Measurements from ENCODE around the gene USP16.
"Not testable (repeated sequence)": the region's sequence is repeated elsewhere in the genome, so short reads cannot be mapped to it uniquely, and the experiment has no call there.

The USP16 gene

DNA sequence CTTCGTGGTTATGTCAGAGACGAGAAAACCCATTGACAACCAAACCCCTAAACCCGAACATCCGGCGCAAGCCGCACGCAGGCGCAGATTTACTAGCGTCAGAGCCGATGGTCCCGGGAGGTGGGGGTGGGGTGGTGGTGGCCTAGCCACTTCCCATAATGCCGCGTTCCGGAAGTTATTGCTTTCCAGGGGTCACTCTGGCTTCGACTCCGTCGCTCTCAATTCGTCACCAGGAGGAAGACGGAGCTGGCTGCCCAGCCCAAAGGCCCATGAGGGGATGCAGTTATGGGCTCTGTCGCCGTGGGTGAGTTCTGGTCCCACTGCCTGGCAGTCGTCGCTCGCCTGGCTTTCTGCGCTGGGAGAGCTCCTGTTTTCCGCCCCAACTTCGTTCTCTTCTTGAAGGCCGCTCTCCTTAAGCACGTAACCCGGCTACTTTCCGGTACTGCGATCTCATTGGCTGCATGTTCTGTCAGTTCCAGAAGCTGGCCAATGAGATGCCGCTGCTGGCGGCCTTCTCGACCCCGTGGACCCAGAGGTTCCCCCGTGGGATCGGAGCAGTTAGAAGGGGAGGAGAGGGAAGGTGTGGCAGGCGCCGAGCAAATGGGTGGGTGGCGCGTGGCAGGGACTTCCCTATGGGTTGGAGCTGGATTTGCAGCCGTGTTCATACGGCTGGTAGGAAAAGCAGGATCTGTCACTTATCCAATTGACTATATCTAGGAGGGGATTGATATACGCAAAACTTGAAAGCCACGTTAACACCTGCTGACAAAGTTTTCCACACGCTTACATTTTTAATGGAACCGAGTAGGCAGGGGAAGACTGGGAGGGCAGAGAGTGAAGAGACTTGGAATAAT is at the start of gene USP16:
Gene USP16, plus strand, starts transcription at position 195 of the 854 bp plus-strand sequence. CDS start 3,246 bp downstream, outside the sequence.
- peak; percentile 98 for DNase-seq (ENCODE audit: low read depth)

GRCh38 chr21:28975397-28975796 is 49.1 kb upstream of the USP16 start:
- DNase-seq (ENCODE audit: low read depth) = peak; percentile 13

DNA sequence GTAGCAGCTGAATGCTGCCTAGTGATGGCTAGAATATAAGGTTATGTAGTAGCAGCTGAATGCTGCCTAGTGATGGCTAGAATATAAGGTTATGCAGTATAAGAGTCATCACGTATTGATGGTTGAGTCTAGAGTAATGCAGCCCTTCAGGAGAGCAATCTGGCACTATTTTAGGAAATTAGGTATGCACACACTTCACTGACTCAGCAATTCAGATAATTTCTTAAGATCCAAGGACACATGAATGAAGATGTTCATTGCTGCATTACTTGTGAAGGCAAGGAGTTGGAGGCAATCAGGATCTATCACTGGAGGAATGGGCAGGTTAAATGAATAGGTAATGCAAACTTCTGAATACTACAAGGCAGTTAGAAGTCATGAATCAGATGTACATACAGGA is 45.4 kb upstream of the USP16 start:
- DNase-seq (ENCODE audit: low read depth) = no peak

- no peak for DNase-seq (ENCODE audit: low read depth)
These were observed 41.8 kb upstream of the USP16 start for GRCh38 chr21:28982637-28983036.

GRCh38 chr21:28986677-28987076 is 37.8 kb upstream of the USP16 start:
- no peak for DNase-seq (ENCODE audit: low read depth)

DNA sequence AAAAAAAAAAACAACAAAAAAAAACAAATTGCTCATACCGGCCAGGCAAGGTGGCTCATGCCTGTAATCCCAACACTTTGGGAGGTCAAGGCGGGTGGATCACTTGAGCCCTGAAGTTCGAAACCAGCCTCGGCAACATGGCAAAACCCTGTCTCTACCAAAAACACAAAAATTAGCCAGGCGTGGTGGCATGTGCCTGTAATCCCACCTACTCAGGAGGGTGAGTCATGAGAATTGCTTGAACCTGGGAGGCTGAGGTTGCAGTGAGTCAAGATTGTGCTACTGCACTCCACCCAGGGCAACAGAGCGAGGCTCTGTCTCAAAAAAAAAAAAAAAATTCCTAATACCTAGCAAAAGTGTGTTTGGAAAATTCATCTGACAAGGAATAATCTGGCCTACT is 36.3 kb upstream of the USP16 start:
- not testable (repeated sequence) for DNase-seq (ENCODE audit: low read depth)

GRCh38 chr21:28991861-28992525 is 32.5 kb upstream of the USP16 start:
- DNase-seq (ENCODE audit: low read depth) = no peak

- DNase-seq (ENCODE audit: low read depth) = peak; percentile 98
These were observed 31.8 kb upstream of the USP16 start, which contains the start of gene LTN1 for GRCh38 chr21:28992526-28993292. TSS of gene LTN1 (minus strand) at chr21:28992877. CDS start at chr21:28992805, 72 bp downstream.

GRCh38 chr21:28993293-28993629 is 31.2 kb upstream of the USP16 start:
- DNase-seq (ENCODE audit: low read depth) = no peak

GRCh38 chr21:29002442-29003144 is 21.9 kb upstream of the USP16 start:
- peak; percentile 87 for DNase-seq (ENCODE audit: low read depth)

DNA sequence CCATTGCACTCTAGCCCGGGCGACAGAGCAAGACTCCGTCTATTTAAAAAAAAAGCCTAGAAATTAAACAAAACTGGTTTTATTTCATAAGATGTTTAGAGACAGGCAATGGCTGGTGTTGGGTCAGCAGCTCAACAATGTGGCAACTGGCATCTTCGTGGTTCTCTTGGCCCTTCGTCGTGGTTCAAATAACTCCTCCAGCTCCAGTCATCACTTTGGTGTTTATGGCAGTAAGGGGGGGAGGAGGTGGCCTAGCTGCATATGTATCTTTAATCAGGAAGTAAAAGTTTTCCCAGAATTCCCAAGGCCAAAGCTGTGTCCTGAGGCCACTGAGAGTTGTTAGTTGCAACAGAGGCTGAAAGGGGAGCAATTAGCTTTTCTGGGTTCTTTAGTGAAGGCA is 18.8 kb upstream of the USP16 start:
- no peak for DNase-seq (ENCODE audit: low read depth)

DNA sequence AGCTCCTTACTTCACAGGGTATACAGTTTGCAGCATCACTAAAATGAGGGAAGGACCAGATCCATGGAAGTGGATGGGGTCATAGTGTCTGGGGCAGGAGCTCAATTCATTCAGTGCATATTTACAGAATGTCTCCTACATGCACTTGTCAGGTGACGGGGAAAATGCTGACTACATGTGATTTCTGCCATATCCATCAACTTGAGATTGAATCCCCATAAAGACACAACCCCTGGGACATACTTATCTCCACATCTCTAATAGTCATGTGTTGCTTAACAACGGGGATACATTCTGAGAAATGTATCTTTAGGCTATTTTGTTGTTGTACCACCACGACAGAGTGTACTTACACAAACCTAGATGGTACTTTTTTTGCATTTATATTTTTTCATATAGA is 17.3 kb upstream of the USP16 start:
- no peak for DNase-seq (ENCODE audit: low read depth)

- no peak for DNase-seq (ENCODE audit: low read depth)
These were observed 16.7 kb upstream of the USP16 start for GRCh38 chr21:29007810-29008209.

GRCh38 chr21:29008367-29008766 is 16.1 kb upstream of the USP16 start:
- DNase-seq (ENCODE audit: low read depth) = no peak

DNA sequence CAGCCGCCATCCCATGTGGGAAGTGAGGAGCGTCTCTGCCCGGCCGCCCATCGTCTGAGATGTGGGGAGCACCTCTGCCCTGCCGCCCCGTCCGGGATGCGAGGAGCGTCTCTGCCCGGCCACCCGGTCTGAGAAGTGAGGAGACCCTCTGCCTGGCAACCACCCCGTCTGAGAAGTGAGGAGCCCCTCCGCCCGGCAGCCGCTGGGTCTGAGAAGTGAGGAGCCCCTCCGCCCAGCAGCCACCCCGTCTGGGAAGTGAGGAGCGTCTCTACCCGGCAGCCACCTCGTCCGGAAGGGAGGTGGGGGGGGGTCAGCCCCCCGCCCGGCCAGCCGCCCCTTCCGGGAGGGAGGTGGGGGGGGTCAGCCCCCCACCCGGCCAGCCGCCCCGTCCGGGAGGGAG is 13.2 kb upstream of the USP16 start:
- DNase-seq (ENCODE audit: low read depth) = not testable (repeated sequence)

- no peak for DNase-seq (ENCODE audit: low read depth)
These were observed 6.7 kb upstream of the USP16 start for GRCh38 chr21:29017639-29018237.

DNA sequence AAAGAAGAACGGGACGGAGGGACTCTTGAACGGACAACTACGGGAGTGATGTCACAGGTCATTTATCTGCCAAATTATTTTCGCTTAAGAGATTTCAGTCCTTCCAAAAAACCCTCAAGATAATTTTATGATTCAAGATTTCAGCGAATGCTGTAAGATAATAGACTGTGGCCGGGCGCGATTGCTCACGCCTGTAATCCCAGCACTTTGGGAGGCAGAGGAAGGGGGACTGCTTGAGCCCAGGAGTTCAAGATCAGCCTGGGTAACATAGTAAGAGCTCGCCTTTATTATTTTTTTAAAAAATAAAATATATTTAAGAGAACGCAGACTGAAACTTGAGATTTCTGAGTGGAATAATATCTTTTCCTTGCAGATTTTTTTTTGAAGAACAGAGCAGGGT is 5.9 kb upstream of the USP16 start:
- no peak for DNase-seq (ENCODE audit: low read depth)

DNA sequence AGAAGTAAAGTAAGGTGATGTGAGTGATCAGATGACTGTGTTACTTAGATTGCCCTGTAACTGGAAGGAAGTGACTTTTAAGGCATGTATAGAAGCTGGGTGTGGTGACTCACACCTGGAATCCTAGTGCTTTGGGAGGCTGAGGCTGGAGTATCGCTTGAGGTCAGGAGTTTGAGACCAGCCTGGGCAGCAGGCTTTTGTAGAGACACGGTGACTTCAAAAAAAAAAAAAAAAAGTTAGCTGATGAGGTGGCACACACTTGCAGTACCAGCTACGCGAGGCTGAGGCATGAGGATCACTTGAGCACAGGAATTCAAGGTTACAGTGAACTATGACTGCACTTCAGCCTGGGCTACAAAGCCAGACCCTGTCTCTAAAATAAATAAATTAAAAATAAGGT is 2.3 kb upstream of the USP16 start:
- DNase-seq (ENCODE audit: low read depth) = no peak

DNA sequence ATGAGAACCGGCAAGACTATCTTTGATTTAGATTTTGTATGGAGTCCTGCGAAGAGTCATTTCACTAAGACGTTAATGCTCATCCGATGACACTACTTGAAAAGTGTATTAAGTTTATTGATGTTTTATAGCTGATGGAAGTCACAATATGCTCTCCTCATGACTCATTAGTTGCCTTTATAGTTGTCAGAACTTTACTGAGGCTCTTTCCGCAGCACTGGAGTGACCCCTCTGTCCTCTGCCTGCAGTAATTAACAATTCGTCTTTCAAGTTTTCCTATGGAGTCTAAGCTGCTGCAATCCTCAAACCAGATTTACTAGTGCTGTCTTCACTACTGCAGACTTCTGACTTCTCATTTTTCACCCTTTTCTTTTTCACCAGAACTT is 853 bp downstream of the USP16 start:
- no peak for DNase-seq (ENCODE audit: low read depth)

GRCh38 chr21:29029524-29029923 is 5.1 kb downstream of the USP16 start:
- no peak for DNase-seq (ENCODE audit: low read depth)

DNA sequence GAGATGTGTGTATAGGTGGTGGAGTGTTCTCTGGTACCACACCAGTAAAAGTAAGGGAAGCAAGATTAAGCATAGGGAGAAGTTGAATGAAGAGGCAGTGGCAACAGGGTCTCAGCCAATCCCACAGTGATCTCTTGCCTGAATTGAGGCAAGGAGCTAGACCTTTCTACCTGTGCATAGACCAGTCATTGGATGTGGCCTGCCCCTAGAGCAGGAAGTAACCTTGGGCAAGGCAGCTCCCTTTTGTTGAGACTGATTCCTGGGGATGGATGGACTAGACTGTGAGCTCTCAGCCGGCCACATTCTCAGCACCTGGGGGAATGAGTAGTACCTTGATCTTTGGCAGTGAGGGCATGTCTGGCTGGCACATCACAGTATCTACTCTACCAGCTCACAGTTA is 6.4 kb downstream of the USP16 start:
- no peak for DNase-seq (ENCODE audit: low read depth)

GRCh38 chr21:29033301-29033700 is 8.8 kb downstream of the USP16 start:
- DNase-seq (ENCODE audit: low read depth) = no peak
